Upper lobe of left lung (tissue), 6 donors: Measurements from ENCODE around the gene MFSD2A. TPM values are rescaled to one million over a fixed set of nuclear protein-coding genes. Genes with fewer than 3 reads are reported as not detected.

Source experiments
- ATAC-seq, 2 donors: fragments of 200-7000 bp; cut with Tn5 transposase; one replicate each; pipeline ENCODE4 v1.9.1; 2022; ENCODE audit warnings: mild to moderate bottlenecking in 2 of 2, moderate library complexity in 2 of 2; ENCODE audit not compliant: low FRiP score in 2 of 2
- DNase-seq, 2 donors: peaks; one replicate each; pipeline ENCODE4 v3.0.0-alpha.2; 2019 to 2020
- H3K27ac ChIP-seq, 4 donors: fragments of 200-600 bp; sonication (generic); one replicate each; pipeline ENCODE4 v1.5.1; 2016 to 2019
- H3K27me3 ChIP-seq, 4 donors: fragments of 200-600 bp; sonication (generic); one replicate each; pipeline ENCODE4 v1.5.1; 2017 to 2019
- H3K36me3 ChIP-seq, 4 donors: fragments of 200-600 bp; sonication (generic); one replicate each; pipeline ENCODE4 v1.5.1; 2016 to 2019
- H3K4me1 ChIP-seq, 4 donors: fragments of 200-600 bp; sonication (generic); one replicate each; pipeline ENCODE4 v1.5.1; 2018 to 2019
- H3K4me3 ChIP-seq, 4 donors: fragments of 200-600 bp; sonication (generic); one replicate each; pipeline ENCODE4 v1.5.1; 2017 to 2019; ENCODE audit warnings: mild to moderate bottlenecking in 2 of 4, moderate library complexity in 1 of 4
- H3K9me3 ChIP-seq, 4 donors: fragments of 200-600 bp; sonication (generic); one replicate each; pipeline ENCODE4 v1.5.1; 2018 to 2019
- CTCF ChIP-seq, 6 experiments: fragments of 450-650 bp in 4 of 6; fragments of 200-600 bp in 2 of 6; sonication (generic) in 2 of 6; IDR thresholded peaks; one replicate each; pipeline ENCODE4 v1.5.1; 2016 to 2019; ENCODE audit warnings: antibody characterized with exemption in 6 of 6
- EP300 ChIP-seq, 4 donors: sonication (generic); formaldehyde crosslinking; IDR thresholded peaks; one replicate each; pipeline ENCODE4 v1.5.1; 2017; ENCODE audit warnings: antibody characterized with exemption in 4 of 4, control low read depth in 2 of 4
- POLR2A ChIP-seq, 4 donors: fragments of 450-650 bp; IDR thresholded peaks; one replicate each; pipeline ENCODE4 v1.5.1; 2016 to 2017; ENCODE audit warnings: antibody characterized with exemption in 4 of 4, mild to moderate bottlenecking in 2 of 4
- POLR2AphosphoS5 ChIP-seq, 2 donors: sonication (generic); formaldehyde crosslinking; IDR thresholded peaks; one replicate each; pipeline ENCODE4 v1.5.1; 2017; ENCODE audit warnings: antibody characterized with exemption in 2 of 2
- WGBS, 2 donors: methylation state at CpG; one replicate each; pipeline ENCODE4 v1.1.5; 2017 to 2018; 5-methylcytosine and 5-hydroxymethylcytosine counted together
- total RNA-seq, 6 donors: library from RNA; depleted of rRNA in 4 of 6; stranded (reverse); fragments of >200 nt in 4 of 6; gene quantifications; one replicate each; pipeline versions ENCODE4 v1.1.0 to v1.2.1, GENCODE V29; 2016 to 2021
- donor health status: DM: no; HTN: no; CAD: no; lungs with moderate emphysema.
- donor health status: DM: no; HTN: yes; CAD: no; lungs with severe emphysema.

MFSD2A gene
- total RNA-seq, 6 donors from 2014 or later, result 63.9 to 196 (median 109) TPM

- no peaks in the 10 kb centered on the region for H3K9me3 ChIP-seq
- H3K27me3 ChIP-seq, result no peaks in the 10 kb centered on the region
- H3K27ac ChIP-seq, result peak overlapping the region in 3 of 4 donors; percentile 18 to 65 (median 45)
- WGBS, 2 donors, result 59 to 66% methylated on average over 4 of the region's 4 CpGs
- peaks cover 0 to 15% (median 7%) of the 10 kb centered on the region in 4 donors for H3K36me3 ChIP-seq
- H3K4me1 ChIP-seq, result peaks cover 0 to 33% (median 28%) of the 10 kb centered on the region in 4 donors
- ATAC-seq, result peak in 1 of 2 donors; percentile 8
- TF ChIP-seq POLR2A (IDR thresholded peaks at IDR 0.05) (no peak), CTCF (IDR thresholded peaks at IDR 0.05) (no peak), EP300 (IDR thresholded peaks at IDR 0.05) (no peak), POLR2AphosphoS5 (IDR thresholded peaks at IDR 0.05) (no peak)
- no peak overlapping the region for H3K4me3 ChIP-seq
- peak in 1 of 2 donors; percentile 50 for DNase-seq
Measured at GRCh38 chr1:39971138-39971537, 16.2 kb downstream of the MFSD2A start.

- no peak for TF ChIP-seq POLR2AphosphoS5 (IDR thresholded peaks at IDR 0.05)
- TF ChIP-seq CTCF (IDR thresholded peaks at IDR 0.05), result peak; percentile 87 to 94 (median 92)
- WGBS, 2 donors, result 23 to 28% methylated on average over 9 of the region's 9 CpGs
- Histone ChIP-seq H3K27ac (peak overlapping the region in 1 of 4 donors; percentile 4), H3K4me1 (peaks cover 0 to 32% (median 20%) of the 10 kb centered on the region in 4 donors), H3K27me3 (no peaks in the 10 kb centered on the region), H3K9me3 (no peaks in the 10 kb centered on the region), H3K4me3 (no peak overlapping the region), H3K36me3 (no peaks in the 10 kb centered on the region)
- DNase-seq (peak in 1 of 2 donors; percentile 84), ATAC-seq (peak; percentile 80 to 83)
Measured at GRCh38 chr1:39973503-39974135, 18.7 kb downstream of the MFSD2A start.

GRCh38 chr1:39976732-39977131, 21.8 kb downstream of the MFSD2A start:
- DNase-seq, result no peak
- WGBS, 2 donors, result 59 to 61% methylated on average over 8 of the region's 8 CpGs
- no peak for ATAC-seq

GRCh38 chr1:39977202-39977601, 22.3 kb downstream of the MFSD2A start:
- H3K27me3 ChIP-seq, result no peaks in the 10 kb centered on the region
- H3K4me1 ChIP-seq, result peaks cover 0 to 6% (median 2%) of the 10 kb centered on the region in 4 donors
- H3K36me3 ChIP-seq, result no peaks in the 10 kb centered on the region
- 82 to 90% methylated on average over 1 of the region's 1 CpG for WGBS, 2 donors
- TF ChIP-seq POLR2AphosphoS5 (IDR thresholded peaks at IDR 0.05) (no peak), EP300 (IDR thresholded peaks at IDR 0.05) (no peak), POLR2A (IDR thresholded peaks at IDR 0.05) (no peak), CTCF (IDR thresholded peaks at IDR 0.05) (no peak)
- DNase-seq (no peak), ATAC-seq (no peak)
- H3K4me3 ChIP-seq, result no peak overlapping the region
- H3K9me3 ChIP-seq, result no peaks in the 10 kb centered on the region
- no peak overlapping the region for H3K27ac ChIP-seq

More at GRCh38 chr1:39976732-39977131, 21.8 kb downstream of the MFSD2A start:
- Histone ChIP-seq H3K27me3 (no peaks in the 10 kb centered on the region), H3K4me1 (peaks cover 0 to 6% (median 2%) of the 10 kb centered on the region in 4 donors), H3K4me3 (no peak overlapping the region), H3K36me3 (no peaks in the 10 kb centered on the region), H3K9me3 (no peaks in the 10 kb centered on the region), H3K27ac (no peak overlapping the region)
- TF ChIP-seq POLR2A (IDR thresholded peaks at IDR 0.05) (no peak), CTCF (IDR thresholded peaks at IDR 0.05) (no peak), POLR2AphosphoS5 (IDR thresholded peaks at IDR 0.05) (no peak), EP300 (IDR thresholded peaks at IDR 0.05) (no peak)

- no peaks in the 10 kb centered on the region for H3K4me1 ChIP-seq
- no peak for ATAC-seq
- no peaks in the 10 kb centered on the region for H3K9me3 ChIP-seq
- TF ChIP-seq POLR2A (IDR thresholded peaks at IDR 0.05), result no peak
- DNase-seq, result no peak
- H3K27ac ChIP-seq, result no peak overlapping the region
- H3K27me3 ChIP-seq, result no peaks in the 10 kb centered on the region
- no peak overlapping the region for H3K4me3 ChIP-seq
- H3K36me3 ChIP-seq, result no peaks in the 10 kb centered on the region
- WGBS, 2 donors, result 89 to 91% methylated on average over 4 of the region's 4 CpGs
Measured at GRCh38 chr1:39979654-39980053, 24.7 kb downstream of the MFSD2A start.
